ENCODE results near the gene LRRC30.

Gene LRRC30

GRCh38 chr18:7242926-7243325 is 12.0 kb downstream of the LRRC30 start:
- no peak for DNase-seq

GRCh38 chr18:7248877-7249276 is 18.0 kb downstream of the LRRC30 start:
- DNase-seq, result no peak

- DNase-seq, result no peak
Measured at GRCh38 chr18:7254163-7254562, 23.3 kb downstream of the LRRC30 start.

GRCh38 chr18:7255054-7255453 is 24.2 kb downstream of the LRRC30 start:
- no peak for DNase-seq

GRCh38 chr18:7255643-7256042 is 24.8 kb downstream of the LRRC30 start:
- no peak for DNase-seq

GRCh38 chr18:7256618-7257425 is 25.9 kb downstream of the LRRC30 start:
- no peak for DNase-seq

GRCh38 chr18:7257426-7257740 is 26.5 kb downstream of the LRRC30 start:
- no peak for DNase-seq

GRCh38 chr18:7259475-7259874 is 28.6 kb downstream of the LRRC30 start:
- DNase-seq, result no peak

GRCh38 chr18:7261199-7261598 is 30.3 kb downstream of the LRRC30 start:
- DNase-seq, result no peak

GRCh38 chr18:7267973-7268372 is 37.1 kb downstream of the LRRC30 start:
- DNase-seq, result no peak

- DNase-seq, result no peak
Measured at GRCh38 chr18:7269942-7270341, 39.1 kb downstream of the LRRC30 start.

GRCh38 chr18:7272311-7273049 is 41.6 kb downstream of the LRRC30 start:
- no peak for DNase-seq

- DNase-seq, result no peak
Measured at GRCh38 chr18:7273301-7273921, 42.5 kb downstream of the LRRC30 start.

GRCh38 chr18:7281579-7281978 is 50.7 kb downstream of the LRRC30 start:
- no peak for DNase-seq

Data from activated CD4-positive, alpha-beta T cell treated with anti-CD3 and anti-CD28 coated beads, Interleukin-2, Interleukin-6, amounts not matched to agents 100 ng/mL and 50 ng/mL, durations not matched to agents 16 hours and 8 hours (primary cell).